Activated CD8-positive, alpha-beta T cell treated with anti-CD3 and anti-CD28 coated beads for 36 hours (primary cell): ENCODE data around the gene TMEM205. TPM values are rescaled to one million over a fixed set of nuclear protein-coding genes. Genes with fewer than 3 reads are reported as not detected.
"Not testable (repeated sequence)": the region's sequence is repeated elsewhere in the genome, so short reads cannot be mapped to it uniquely, and the experiment has no call there.

Experiments used
- ATAC-seq: fragments of 200-7000 bp; cut with Tn5 transposase; one replicate; pipeline ENCODE4 v1.10.0; 2021; ENCODE audit warnings: mild to moderate bottlenecking, moderate library complexity
- CTCF ChIA-PET: fragments of 350-600 bp; sonication (Branson Sonifier 250); formaldehyde crosslinking; loops from one replicate; lab custom pipeline; 2021; ENCODE audit warnings: antibody characterized with exemption; lab: Charles Lee
- POLR2A ChIA-PET: fragments of 350-600 bp; sonication (Branson Sonifier 250); formaldehyde crosslinking; loops from one replicate; lab custom pipeline; 2021; ENCODE audit warnings: antibody characterized with exemption; lab: Charles Lee
- DNase-seq: peaks from one replicate; pipeline ENCODE4 v3.0.0-alpha.2; 2020
- H3K27ac Mint-ChIP-seq: one replicate; pipeline ENCODE4 v1.8.0; 2021; ENCODE audit warnings: mild to moderate bottlenecking, mixed read lengths
- H3K27me3 Mint-ChIP-seq: one replicate; pipeline ENCODE4 v1.8.0; 2021; ENCODE audit warnings: mixed read lengths
- H3K36me3 Mint-ChIP-seq: one replicate; pipeline ENCODE4 v1.8.0; 2021; ENCODE audit warnings: low read depth, mixed read lengths
- H3K4me1 Mint-ChIP-seq: one replicate; pipeline ENCODE4 v1.8.0; 2021; ENCODE audit warnings: low read depth, mixed read lengths
- H3K4me3 Mint-ChIP-seq: one replicate; pipeline ENCODE4 v1.8.0; 2021; ENCODE audit warnings: mild to moderate bottlenecking, moderate library complexity, mixed read lengths
- H3K9me3 Mint-ChIP-seq: one replicate; pipeline ENCODE4 v1.8.0; 2021; ENCODE audit warnings: mixed read lengths
- intact Hi-C: fragments of 100-400 bp; cut with micrococcal nuclease; formaldehyde crosslinking; loops from one replicate; pipeline ENCODE4 v1.10.0; 2022
- total RNA-seq, 2 experiments: library from RNA; stranded (reverse); gene quantifications; one replicate each; pipeline ENCODE4 v1.2.3, GENCODE V29; 2021
- TF ChIP-seq, protein P1 (sequence below): fragments of 200-600 bp; IDR thresholded peaks from one replicate; pipeline ENCODE4 v1.8.0; 2022; ENCODE audit warnings: antibody characterized with exemption, mild to moderate bottlenecking

Gene TMEM205
- total RNA-seq, 2 experiments from 2014 or later: 24.3 to 25.6 TPM

DNA sequence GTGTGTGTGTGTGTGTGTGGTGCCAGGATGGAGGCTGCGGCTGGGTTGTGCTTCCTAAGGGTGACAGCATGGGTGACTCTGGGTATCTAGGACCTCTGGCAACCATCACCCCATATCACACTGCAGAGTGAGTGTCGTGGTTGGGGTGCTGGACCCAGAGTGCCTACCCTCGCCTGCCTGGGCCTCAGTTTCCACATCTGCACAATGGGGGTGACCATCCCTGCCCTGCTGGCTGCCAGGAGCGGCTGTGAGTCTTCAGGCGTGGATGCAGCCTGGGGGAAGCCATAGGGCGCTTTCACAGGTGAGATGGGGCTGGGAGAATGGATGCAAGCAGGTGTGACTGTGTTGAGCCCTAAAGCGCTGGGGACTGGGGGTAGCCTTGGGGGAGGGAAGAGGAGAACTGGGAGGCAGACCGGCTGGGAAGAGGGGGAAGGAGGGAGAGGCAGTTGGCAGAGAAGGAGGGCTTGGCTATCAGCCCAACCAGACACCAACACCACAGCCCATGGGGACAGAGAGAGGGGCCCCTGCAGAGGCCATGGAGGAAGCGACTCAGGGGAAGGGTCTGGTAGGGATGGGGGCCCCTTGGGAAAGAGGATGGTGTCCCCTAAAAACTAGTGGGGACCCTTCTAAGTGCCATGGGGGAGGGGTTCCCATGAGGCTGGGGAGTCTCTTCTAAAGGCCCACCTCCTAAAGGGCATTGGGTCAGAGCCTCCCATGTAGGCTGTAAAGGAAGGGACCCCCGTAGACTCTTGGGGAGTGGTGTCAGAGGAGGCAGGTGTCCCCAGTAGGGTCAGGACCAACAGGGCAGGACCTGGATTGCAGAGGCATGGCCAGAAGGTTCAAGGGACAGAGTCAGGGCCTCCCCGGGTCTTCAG lies 10.8 kb upstream of the TMEM205 start:
- intact Hi-C loops: no loop called here
- no peak overlapping the region for H3K4me3 Mint-ChIP-seq
- no peak for DNase-seq
- H3K36me3 Mint-ChIP-seq: no peaks in the 10 kb centered on the region
- ChIA-PET CTCF (no interaction called here), POLR2A (no interaction called here)
- H3K27me3 Mint-ChIP-seq: peaks cover 10% of the 10 kb centered on the region
- no peak overlapping the region for H3K27ac Mint-ChIP-seq
- H3K4me1 Mint-ChIP-seq: peaks cover 8% of the 10 kb centered on the region
- no peaks in the 10 kb centered on the region for H3K9me3 Mint-ChIP-seq
- no peak for ATAC-seq
- TF ChIP-seq, protein P1, sequence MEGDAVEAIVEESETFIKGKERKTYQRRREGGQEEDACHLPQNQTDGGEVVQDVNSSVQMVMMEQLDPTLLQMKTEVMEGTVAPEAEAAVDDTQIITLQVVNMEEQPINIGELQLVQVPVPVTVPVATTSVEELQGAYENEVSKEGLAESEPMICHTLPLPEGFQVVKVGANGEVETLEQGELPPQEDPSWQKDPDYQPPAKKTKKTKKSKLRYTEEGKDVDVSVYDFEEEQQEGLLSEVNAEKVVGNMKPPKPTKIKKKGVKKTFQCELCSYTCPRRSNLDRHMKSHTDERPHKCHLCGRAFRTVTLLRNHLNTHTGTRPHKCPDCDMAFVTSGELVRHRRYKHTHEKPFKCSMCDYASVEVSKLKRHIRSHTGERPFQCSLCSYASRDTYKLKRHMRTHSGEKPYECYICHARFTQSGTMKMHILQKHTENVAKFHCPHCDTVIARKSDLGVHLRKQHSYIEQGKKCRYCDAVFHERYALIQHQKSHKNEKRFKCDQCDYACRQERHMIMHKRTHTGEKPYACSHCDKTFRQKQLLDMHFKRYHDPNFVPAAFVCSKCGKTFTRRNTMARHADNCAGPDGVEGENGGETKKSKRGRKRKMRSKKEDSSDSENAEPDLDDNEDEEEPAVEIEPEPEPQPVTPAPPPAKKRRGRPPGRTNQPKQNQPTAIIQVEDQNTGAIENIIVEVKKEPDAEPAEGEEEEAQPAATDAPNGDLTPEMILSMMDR: no peak

DNA sequence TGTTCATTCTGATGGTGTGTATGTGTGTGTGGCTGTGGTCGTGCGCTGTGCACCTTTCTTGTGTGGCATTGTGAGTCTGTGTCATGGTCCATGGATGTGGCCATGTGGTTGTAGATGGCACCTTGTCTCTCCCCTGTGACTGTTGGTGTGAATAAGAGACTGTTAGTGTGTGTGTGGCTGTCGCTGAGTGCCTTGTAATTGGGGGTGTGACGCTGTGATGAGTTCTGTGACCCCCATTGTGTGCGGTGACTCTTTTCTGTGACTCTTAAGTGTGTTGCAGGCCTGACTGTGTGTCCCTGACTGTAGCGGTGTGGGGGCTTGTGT lies 10.0 kb upstream of the TMEM205 start:
- Mint-ChIP-seq H3K4me1 (peaks cover 8% of the 10 kb centered on the region), H3K36me3 (no peaks in the 10 kb centered on the region), H3K27me3 (peaks cover 10% of the 10 kb centered on the region), H3K9me3 (no peaks in the 10 kb centered on the region), H3K4me3 (peak overlapping the region; percentile 39), H3K27ac (no peak overlapping the region)
- intact Hi-C loops: no loop called here
- no peak for ATAC-seq
- TF ChIP-seq, protein P1: no peak
- DNase-seq: no peak
- ChIA-PET POLR2A (no interaction called here), CTCF (no interaction called here)

DNA sequence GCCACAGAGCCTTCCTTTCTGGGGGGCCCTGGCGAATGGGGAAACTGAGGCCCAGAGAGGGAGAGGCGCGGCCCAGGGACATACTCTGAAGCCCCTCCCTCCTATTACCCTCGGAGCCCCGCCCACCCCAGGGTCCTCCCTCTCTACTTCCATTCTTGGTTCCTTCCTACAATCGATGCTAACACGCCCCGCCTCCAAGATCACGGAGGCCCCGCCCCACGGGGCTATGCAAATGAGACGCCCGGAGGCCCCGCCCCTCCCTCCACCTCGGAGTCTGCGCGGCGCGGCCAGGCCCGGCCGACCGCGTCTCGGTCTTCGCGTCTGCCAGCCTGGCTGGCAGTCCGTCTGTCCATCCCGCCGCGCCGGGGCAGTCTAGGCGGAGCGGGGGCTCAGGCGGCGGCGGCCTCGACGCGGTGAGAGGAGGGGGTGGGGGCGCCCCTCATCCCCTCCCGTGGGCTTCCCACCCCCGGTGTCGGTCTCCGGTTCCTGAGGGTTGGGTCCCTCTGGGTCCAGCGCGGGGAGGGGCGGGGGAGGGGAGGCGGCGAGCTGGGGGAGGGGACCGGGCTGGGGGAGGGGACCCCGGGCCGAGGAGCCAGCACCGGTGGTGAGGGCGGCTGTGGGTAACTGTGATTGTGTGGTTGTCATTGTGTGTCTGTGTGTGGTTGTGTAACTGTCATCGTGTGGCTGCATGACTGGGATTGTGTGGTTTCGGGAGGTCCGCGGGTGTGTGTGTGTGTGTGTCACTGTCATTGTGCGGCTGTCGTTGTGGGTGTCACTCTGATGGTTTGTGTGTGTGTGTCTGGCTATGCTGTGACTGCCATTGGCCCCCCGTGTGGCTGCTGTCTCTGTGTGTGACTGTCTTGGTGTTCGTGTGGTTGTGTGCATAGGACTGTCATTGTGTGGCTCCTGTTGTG lies 9.3 kb upstream of the TMEM205 start, which contains the start of gene PLPPR2:
Gene PLPPR2 (plus strand): TSS at position 273 of the 914 bp plus-strand sequence. CDS start 2,242 bp downstream, outside the sequence.
- POLR2A ChIA-PET: no interaction called here
- CTCF ChIA-PET: no interaction called here
- Mint-ChIP-seq H3K9me3 (no peaks in the 10 kb centered on the region), H3K27me3 (peaks cover 10% of the 10 kb centered on the region), H3K27ac (no peak within 1 kb of the TSS), H3K36me3 (no peaks in the 10 kb centered on the region), H3K4me3 (peak within 1 kb of the TSS; percentile 39), H3K4me1 (peaks cover 8% of the 10 kb centered on the region)
- DNase-seq (peak; percentile 92), ATAC-seq (peak; percentile 97)
- intact Hi-C loops: no loop called here
- TF ChIP-seq, protein P1: no peak

DNA sequence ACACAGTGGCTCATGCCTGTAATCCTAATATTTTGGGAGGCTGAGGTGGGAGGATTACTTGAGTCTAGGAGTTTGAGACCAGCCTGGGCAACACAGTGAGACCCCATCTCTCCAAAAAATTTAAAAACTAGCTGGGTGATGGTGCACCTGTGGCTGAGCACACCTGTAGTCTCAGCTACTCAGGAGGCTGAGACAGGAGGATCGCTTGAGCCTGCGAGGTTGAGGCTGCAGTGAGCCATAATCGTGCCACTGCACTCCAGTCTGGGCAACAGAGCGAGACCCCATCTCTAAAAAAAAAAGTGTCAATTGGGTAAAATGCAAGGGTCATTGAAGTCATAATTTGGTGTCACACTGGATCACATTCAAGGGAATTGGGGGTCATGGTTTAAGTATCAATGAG lies 8.0 kb upstream of the TMEM205 start:
- intact Hi-C loops, H3K4me1 Mint-ChIP-seq, DNase-seq, H3K4me3 Mint-ChIP-seq, CTCF ChIA-PET, POLR2A ChIA-PET, H3K27ac Mint-ChIP-seq, H3K9me3 Mint-ChIP-seq, ATAC-seq, H3K36me3 Mint-ChIP-seq: not testable (repeated sequence)
- H3K27me3 Mint-ChIP-seq: peaks cover 10% of the 10 kb centered on the region

DNA sequence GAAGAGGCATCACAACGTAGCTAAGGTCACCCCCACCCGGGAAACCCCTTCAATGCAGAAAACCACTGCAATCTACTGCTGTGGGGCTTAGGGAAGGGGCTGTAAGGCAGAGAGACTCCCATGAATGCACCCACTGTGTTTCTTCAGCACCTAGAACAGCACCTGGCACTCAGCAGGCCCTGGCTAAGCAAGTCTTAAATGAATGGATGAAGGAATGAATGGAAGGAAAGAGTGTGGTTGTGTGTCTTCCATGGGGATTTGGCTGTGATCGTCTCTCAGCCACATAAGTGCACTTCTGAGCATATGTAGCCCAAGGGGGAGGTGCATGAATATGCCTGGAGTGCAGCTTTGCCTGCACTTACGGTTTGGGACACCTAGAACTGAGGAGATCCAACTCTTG lies 3.1 kb upstream of the TMEM205 start:
- ChIA-PET POLR2A (no interaction called here), CTCF (interaction anchor here (0.5 kb wide), 1 partner anchor 33 kb away, joined by 3 read pairs; no protein-coding TSS in a partner anchor)
- Mint-ChIP-seq H3K9me3 (peaks cover 8% of the 10 kb centered on the region), H3K27ac (no peak overlapping the region), H3K4me1 (peaks cover 24% of the 10 kb centered on the region), H3K36me3 (peaks cover 11% of the 10 kb centered on the region), H3K27me3 (no peaks in the 10 kb centered on the region), H3K4me3 (no peak overlapping the region)
- ATAC-seq (no peak), DNase-seq (no peak)
- intact Hi-C loops: no loop called here
- TF ChIP-seq, protein P1: no peak
